Prostate gland (tissue), 2 donors: ENCODE data around the gene PARVB.

ENCODE experiments used
- POLR2AphosphoS5 ChIP-seq: sonication (generic); formaldehyde crosslinking; IDR thresholded peaks from one replicate; pipeline ENCODE4 v1.6.1; 2017; ENCODE audit warnings: antibody characterized with exemption
- TF ChIP-seq, protein P1 (sequence below), 4 experiments: fragments of 200-600 bp in 2 of 4; fragments of 450-650 bp in 2 of 4; sonication (generic) in 2 of 4; IDR thresholded peaks; 1 replicate in 3 of 4; 2 replicates in 1 of 4; pipeline ENCODE4 v1.5.1; 2016 to 2019; ENCODE audit warnings: antibody characterized with exemption in 4 of 4, mild to moderate bottlenecking in 2 of 4, moderate library complexity in 2 of 4

DNA sequence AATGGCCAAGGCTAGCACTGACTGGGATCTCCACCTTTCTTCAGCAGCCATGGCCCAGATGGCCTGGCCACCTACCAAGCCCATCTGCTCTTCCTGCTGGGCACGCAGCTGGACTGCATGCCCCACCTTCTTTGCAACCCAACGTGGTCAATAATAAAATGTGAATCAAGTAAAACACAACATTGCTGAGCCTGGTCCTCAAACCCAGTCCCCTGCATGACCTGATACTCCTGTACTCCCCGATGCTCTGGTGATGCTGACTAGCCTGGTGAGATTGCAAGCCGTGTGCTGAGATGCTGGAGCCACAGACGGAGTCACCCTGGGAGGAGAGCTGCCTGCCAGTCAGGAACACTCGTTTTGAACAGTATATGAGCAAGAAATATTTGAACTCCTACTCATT is 190.7 kb downstream of the PARVB start:
- TF ChIP-seq, protein P1, sequence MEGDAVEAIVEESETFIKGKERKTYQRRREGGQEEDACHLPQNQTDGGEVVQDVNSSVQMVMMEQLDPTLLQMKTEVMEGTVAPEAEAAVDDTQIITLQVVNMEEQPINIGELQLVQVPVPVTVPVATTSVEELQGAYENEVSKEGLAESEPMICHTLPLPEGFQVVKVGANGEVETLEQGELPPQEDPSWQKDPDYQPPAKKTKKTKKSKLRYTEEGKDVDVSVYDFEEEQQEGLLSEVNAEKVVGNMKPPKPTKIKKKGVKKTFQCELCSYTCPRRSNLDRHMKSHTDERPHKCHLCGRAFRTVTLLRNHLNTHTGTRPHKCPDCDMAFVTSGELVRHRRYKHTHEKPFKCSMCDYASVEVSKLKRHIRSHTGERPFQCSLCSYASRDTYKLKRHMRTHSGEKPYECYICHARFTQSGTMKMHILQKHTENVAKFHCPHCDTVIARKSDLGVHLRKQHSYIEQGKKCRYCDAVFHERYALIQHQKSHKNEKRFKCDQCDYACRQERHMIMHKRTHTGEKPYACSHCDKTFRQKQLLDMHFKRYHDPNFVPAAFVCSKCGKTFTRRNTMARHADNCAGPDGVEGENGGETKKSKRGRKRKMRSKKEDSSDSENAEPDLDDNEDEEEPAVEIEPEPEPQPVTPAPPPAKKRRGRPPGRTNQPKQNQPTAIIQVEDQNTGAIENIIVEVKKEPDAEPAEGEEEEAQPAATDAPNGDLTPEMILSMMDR (IDR thresholded peaks at IDR 0.05): no peak
- TF ChIP-seq POLR2AphosphoS5: no peak
